Measurements from ENCODE around the gene ZC3H18.

Gene ZC3H18

DNA sequence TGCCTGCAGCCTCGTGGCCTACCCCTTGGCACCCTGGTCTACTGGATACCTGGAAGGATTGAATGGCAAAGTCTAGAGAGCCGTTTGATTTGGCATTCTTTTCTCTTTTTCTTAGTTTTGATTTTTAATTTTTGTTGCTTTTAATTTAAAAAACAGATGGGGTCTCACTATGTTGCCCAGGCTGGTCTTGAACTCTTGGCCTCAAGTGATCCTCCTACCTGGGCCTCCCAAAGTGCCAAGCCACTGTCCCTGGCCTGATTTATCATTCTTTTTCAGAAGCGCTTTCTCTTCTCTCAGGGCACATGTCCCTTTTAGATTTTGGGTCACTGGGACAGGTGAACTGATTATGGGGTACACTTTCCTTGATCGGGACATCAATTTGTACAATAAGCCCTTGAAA lies 10.8 kb downstream of the ZC3H18 start:
- no peak for TF ChIP-seq TAF1 (IDR thresholded peaks at IDR 0.05; ENCODE audit: low read depth)
- no peak for TF ChIP-seq EP300 (IDR thresholded peaks at IDR 0.05; ENCODE audit: borderline replicate concordance)
- TF ChIP-seq FOXM1 (IDR thresholded peaks at IDR 0.05; ENCODE audit: borderline replicate concordance, low read depth) = no peak
- TF ChIP-seq TCF12 (IDR thresholded peaks at IDR 0.05; ENCODE audit: low read depth) = no peak
- no peak for TF ChIP-seq CREB1 (IDR thresholded peaks at IDR 0.05; ENCODE audit: low read depth)
- no peak for TF ChIP-seq YY1 (IDR thresholded peaks at IDR 0.05; ENCODE audit: low read depth)
- no peak for TF ChIP-seq ZBTB7A (IDR thresholded peaks at IDR 0.05; ENCODE audit: low read depth)
- no peak for TF ChIP-seq NFIC (IDR thresholded peaks at IDR 0.05)
- no peak for TF ChIP-seq EGR1 (IDR thresholded peaks at IDR 0.05)
- TF ChIP-seq, protein P1, sequence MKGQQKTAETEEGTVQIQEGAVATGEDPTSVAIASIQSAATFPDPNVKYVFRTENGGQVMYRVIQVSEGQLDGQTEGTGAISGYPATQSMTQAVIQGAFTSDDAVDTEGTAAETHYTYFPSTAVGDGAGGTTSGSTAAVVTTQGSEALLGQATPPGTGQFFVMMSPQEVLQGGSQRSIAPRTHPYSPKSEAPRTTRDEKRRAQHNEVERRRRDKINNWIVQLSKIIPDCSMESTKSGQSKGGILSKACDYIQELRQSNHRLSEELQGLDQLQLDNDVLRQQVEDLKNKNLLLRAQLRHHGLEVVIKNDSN (IDR thresholded peaks at IDR 0.05) = no peak

DNA sequence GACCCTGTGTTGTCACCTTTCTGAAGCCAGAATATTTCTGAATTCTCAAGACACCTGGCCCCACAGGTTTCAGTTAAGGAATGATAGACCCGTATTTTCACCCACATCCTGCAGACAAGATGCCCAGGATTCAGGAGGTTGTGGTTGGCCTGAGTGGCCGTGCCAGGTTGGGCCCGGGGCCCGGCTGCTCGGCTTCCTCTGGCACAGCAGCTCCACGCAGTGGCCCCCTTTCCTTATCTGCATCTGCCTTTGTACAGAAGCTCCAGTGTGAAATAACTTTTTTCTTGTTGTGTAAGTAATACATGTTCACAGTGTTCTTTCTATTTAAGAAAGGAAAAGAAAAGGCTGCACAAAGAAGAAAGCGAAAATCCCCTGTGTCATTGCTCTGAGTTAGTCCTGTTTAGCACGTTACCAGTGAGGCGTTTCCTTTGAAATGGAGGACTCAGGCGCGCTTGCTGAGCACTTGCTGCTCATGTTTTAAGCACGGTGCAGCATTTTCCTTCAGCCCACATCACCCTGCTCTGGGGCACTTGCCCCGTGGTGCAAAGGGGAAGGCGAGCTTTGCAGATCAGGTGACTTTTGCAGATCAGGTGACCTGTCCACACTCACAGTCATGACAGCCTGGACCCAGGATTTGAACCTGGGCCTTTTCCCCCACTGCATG lies 12.8 kb downstream of the ZC3H18 start:
- no peak for TF ChIP-seq EGR1 (IDR thresholded peaks at IDR 0.05)
- TF ChIP-seq, protein P2, sequence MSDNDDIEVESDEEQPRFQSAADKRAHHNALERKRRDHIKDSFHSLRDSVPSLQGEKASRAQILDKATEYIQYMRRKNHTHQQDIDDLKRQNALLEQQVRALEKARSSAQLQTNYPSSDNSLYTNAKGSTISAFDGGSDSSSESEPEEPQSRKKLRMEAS (IDR thresholded peaks at IDR 0.05) = no peak
- TF ChIP-seq TAF1 (IDR thresholded peaks at IDR 0.05; ENCODE audit: low read depth) = no peak
- no peak for TF ChIP-seq RAD21 (IDR thresholded peaks at IDR 0.05; ENCODE audit: low read depth)
- TF ChIP-seq TEAD4 (IDR thresholded peaks at IDR 0.05) = no peak
- TF ChIP-seq CREB1 (IDR thresholded peaks at IDR 0.05; ENCODE audit: low read depth) = no peak
- no peak for TF ChIP-seq CEBPB (IDR thresholded peaks at IDR 0.05)
- TF ChIP-seq EP300 (IDR thresholded peaks at IDR 0.05; ENCODE audit: borderline replicate concordance) = no peak
- TF ChIP-seq FOXM1 (IDR thresholded peaks at IDR 0.05; ENCODE audit: borderline replicate concordance, low read depth) = no peak
- TF ChIP-seq TCF12 (IDR thresholded peaks at IDR 0.05; ENCODE audit: low read depth) = no peak
- no peak for TF ChIP-seq NFIC (IDR thresholded peaks at IDR 0.05)
- no peak for TF ChIP-seq YY1 (IDR thresholded peaks at IDR 0.05; ENCODE audit: low read depth)
- TF ChIP-seq, protein P1 (IDR thresholded peaks at IDR 0.05) = no peak
- TF ChIP-seq ZBTB7A (IDR thresholded peaks at IDR 0.05; ENCODE audit: low read depth) = no peak
- TF ChIP-seq, protein P3, sequence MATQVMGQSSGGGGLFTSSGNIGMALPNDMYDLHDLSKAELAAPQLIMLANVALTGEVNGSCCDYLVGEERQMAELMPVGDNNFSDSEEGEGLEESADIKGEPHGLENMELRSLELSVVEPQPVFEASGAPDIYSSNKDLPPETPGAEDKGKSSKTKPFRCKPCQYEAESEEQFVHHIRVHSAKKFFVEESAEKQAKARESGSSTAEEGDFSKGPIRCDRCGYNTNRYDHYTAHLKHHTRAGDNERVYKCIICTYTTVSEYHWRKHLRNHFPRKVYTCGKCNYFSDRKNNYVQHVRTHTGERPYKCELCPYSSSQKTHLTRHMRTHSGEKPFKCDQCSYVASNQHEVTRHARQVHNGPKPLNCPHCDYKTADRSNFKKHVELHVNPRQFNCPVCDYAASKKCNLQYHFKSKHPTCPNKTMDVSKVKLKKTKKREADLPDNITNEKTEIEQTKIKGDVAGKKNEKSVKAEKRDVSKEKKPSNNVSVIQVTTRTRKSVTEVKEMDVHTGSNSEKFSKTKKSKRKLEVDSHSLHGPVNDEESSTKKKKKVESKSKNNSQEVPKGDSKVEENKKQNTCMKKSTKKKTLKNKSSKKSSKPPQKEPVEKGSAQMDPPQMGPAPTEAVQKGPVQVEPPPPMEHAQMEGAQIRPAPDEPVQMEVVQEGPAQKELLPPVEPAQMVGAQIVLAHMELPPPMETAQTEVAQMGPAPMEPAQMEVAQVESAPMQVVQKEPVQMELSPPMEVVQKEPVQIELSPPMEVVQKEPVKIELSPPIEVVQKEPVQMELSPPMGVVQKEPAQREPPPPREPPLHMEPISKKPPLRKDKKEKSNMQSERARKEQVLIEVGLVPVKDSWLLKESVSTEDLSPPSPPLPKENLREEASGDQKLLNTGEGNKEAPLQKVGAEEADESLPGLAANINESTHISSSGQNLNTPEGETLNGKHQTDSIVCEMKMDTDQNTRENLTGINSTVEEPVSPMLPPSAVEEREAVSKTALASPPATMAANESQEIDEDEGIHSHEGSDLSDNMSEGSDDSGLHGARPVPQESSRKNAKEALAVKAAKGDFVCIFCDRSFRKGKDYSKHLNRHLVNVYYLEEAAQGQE (IDR thresholded peaks at IDR 0.05; ENCODE audit: low read depth) = no peak

- TF ChIP-seq YY1 (IDR thresholded peaks at IDR 0.05; ENCODE audit: low read depth) = no peak
- TF ChIP-seq CEBPB (IDR thresholded peaks at IDR 0.05) = no peak
- TF ChIP-seq, protein P3 (IDR thresholded peaks at IDR 0.05; ENCODE audit: low read depth) = no peak
- TF ChIP-seq RAD21 (IDR thresholded peaks at IDR 0.05; ENCODE audit: low read depth) = no peak
- TF ChIP-seq TAF1 (IDR thresholded peaks at IDR 0.05; ENCODE audit: low read depth) = no peak
- no peak for TF ChIP-seq TCF12 (IDR thresholded peaks at IDR 0.05; ENCODE audit: low read depth)
- no peak for TF ChIP-seq EP300 (IDR thresholded peaks at IDR 0.05; ENCODE audit: borderline replicate concordance)
- TF ChIP-seq, protein P2 (IDR thresholded peaks at IDR 0.05) = no peak
- TF ChIP-seq EGR1 (IDR thresholded peaks at IDR 0.05) = no peak
- no peak for TF ChIP-seq ZBTB7A (IDR thresholded peaks at IDR 0.05; ENCODE audit: low read depth)
- TF ChIP-seq NFIC (IDR thresholded peaks at IDR 0.05) = no peak
- TF ChIP-seq, protein P1 (IDR thresholded peaks at IDR 0.05) = no peak
- TF ChIP-seq TEAD4 (IDR thresholded peaks at IDR 0.05) = no peak
- TF ChIP-seq CREB1 (IDR thresholded peaks at IDR 0.05; ENCODE audit: low read depth) = no peak
- TF ChIP-seq FOXM1 (IDR thresholded peaks at IDR 0.05; ENCODE audit: borderline replicate concordance, low read depth) = no peak
Observed at GRCh38 chr16:88584676-88585075, 14.5 kb downstream of the ZC3H18 start.

- no peak for TF ChIP-seq EP300 (IDR thresholded peaks at IDR 0.05; ENCODE audit: borderline replicate concordance)
- no peak for TF ChIP-seq FOXM1 (IDR thresholded peaks at IDR 0.05; ENCODE audit: borderline replicate concordance, low read depth)
- TF ChIP-seq, protein P3 (IDR thresholded peaks at IDR 0.05; ENCODE audit: low read depth) = no peak
- TF ChIP-seq ZBTB7A (IDR thresholded peaks at IDR 0.05; ENCODE audit: low read depth) = no peak
Observed at GRCh38 chr16:88585269-88585668, 15.1 kb downstream of the ZC3H18 start.
